Bone marrow (tissue), 2 donors: ENCODE measurements around the gene MYO5A.

Experiments used
- DNase-seq, 2 donors: peaks; one replicate each; lab custom pipeline; 2025; lab: John Stamatoyannopoulos, UW

MYO5A gene

GRCh38 chr15:52362497-52362896 is 166.2 kb downstream of the MYO5A start:
- no peak for DNase-seq

GRCh38 chr15:52361975-52362494 is 166.6 kb downstream of the MYO5A start:
- DNase-seq = no peak

- no peak for DNase-seq
These were observed 167.2 kb downstream of the MYO5A start for GRCh38 chr15:52361494-52361893.

- DNase-seq = no peak
These were observed 168.2 kb downstream of the MYO5A start for GRCh38 chr15:52360229-52361203.

GRCh38 chr15:52359722-52360121 is 169.0 kb downstream of the MYO5A start:
- no peak for DNase-seq

GRCh38 chr15:52357949-52358348 is 170.7 kb downstream of the MYO5A start:
- DNase-seq = no peak

- DNase-seq = no peak
These were observed 176.6 kb downstream of the MYO5A start for GRCh38 chr15:52352086-52352485.

- no peak for DNase-seq
These were observed 177.3 kb downstream of the MYO5A start for GRCh38 chr15:52351206-52351908.

- no peak for DNase-seq
These were observed 178.3 kb downstream of the MYO5A start for GRCh38 chr15:52350423-52350822.

- no peak for DNase-seq
These were observed 179.5 kb downstream of the MYO5A start for GRCh38 chr15:52349052-52349700.

- DNase-seq = no peak
These were observed 180.5 kb downstream of the MYO5A start for GRCh38 chr15:52348056-52348745.

- DNase-seq = no peak
These were observed 184.1 kb downstream of the MYO5A start for GRCh38 chr15:52344592-52344991.

GRCh38 chr15:52343831-52344230 is 184.8 kb downstream of the MYO5A start:
- DNase-seq = no peak

GRCh38 chr15:52340093-52340492 is 188.6 kb downstream of the MYO5A start:
- no peak for DNase-seq

- no peak for DNase-seq
These were observed 189.8 kb downstream of the MYO5A start for GRCh38 chr15:52338891-52339290.

- DNase-seq = no peak
These were observed 190.6 kb downstream of the MYO5A start for GRCh38 chr15:52338058-52338457.

- DNase-seq = no peak
These were observed 191.4 kb downstream of the MYO5A start for GRCh38 chr15:52337198-52337853.

GRCh38 chr15:52336529-52336928 is 192.2 kb downstream of the MYO5A start:
- no peak for DNase-seq

GRCh38 chr15:52334491-52335160 is 194.1 kb downstream of the MYO5A start:
- no peak for DNase-seq

- DNase-seq = peak in 1 of 2 donors; percentile 40
These were observed 197.0 kb downstream of the MYO5A start for GRCh38 chr15:52331490-52332240.
